NCI-H510A (cell line): ENCODE results near the gene METTL17.

ENCODE experiments used
- DNase-seq: peaks from one replicate; lab custom pipeline; 2025; lab: John Stamatoyannopoulos, UW

METTL17 gene

DNA sequence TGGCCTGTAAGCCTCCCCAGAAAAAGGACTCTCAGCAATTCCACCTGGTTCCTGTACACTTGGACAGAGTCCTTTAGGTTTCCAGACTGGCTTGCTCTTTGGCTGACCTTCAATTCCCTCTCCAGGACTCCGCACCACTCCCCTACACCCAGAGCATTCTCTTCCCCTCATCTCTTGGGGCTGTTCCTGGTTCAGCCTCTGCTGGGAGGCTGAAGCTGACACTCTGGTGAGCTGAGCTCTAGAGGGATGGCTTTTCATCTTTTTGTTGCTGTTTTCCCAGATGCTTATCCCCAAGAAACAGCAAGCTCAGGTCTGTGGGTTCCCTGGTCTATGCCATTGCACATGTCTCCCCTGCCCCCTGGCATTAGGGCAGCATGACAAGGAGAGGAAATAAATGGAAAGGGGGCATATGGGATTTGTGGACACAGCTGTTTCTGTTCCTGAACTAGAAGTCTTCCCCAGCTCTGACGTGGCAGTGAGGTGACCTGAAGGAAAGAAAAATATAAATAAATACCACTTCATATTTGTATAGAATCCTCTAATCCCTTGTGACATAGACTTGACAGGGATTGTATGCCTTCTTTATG, 53.7 kb downstream of the METTL17 start:
- DNase-seq = no peak

- no peak for DNase-seq
Observed at GRCh38 chr14:21043974-21044618, 54.3 kb downstream of the METTL17 start.
